NCI-H526 treated with DMSO at 0.1 percent for 48 hours (cell line): Measurements from ENCODE around the gene CLIC4.
A peak's percentile ranks its signal among the peaks of the same experiment; 100 is the strongest.
"Not testable (repeated sequence)": the region's sequence is repeated elsewhere in the genome, so short reads cannot be mapped to it uniquely, and the experiment has no call there.

Source experiments
- DNase-seq: peaks from one replicate; lab custom pipeline; 2025; lab: John Stamatoyannopoulos, UW

Gene CLIC4

GRCh38 chr1:24720152-24720551 is 25.1 kb upstream of the CLIC4 start:
- DNase-seq: no peak

GRCh38 chr1:24721533-24721932 is 23.7 kb upstream of the CLIC4 start:
- DNase-seq: no peak

- DNase-seq: not testable (repeated sequence)
Observed at GRCh38 chr1:24722073-24723035, 22.9 kb upstream of the CLIC4 start.

GRCh38 chr1:24724345-24725208 is 20.7 kb upstream of the CLIC4 start:
- DNase-seq: no peak

- no peak for DNase-seq
Observed at GRCh38 chr1:24725209-24725651, 20.0 kb upstream of the CLIC4 start.

GRCh38 chr1:24726741-24727140 is 18.5 kb upstream of the CLIC4 start:
- no peak for DNase-seq

- no peak for DNase-seq
Observed at GRCh38 chr1:24727501-24728216, 17.6 kb upstream of the CLIC4 start.

GRCh38 chr1:24728982-24729381 is 16.3 kb upstream of the CLIC4 start:
- no peak for DNase-seq

- DNase-seq: no peak
Observed at GRCh38 chr1:24732186-24732885, 12.9 kb upstream of the CLIC4 start.

- not testable (repeated sequence) for DNase-seq
Observed at GRCh38 chr1:24733342-24733741, 11.9 kb upstream of the CLIC4 start.

GRCh38 chr1:24735156-24735508 is 10.1 kb upstream of the CLIC4 start:
- no peak for DNase-seq

GRCh38 chr1:24735509-24736375 is 9.5 kb upstream of the CLIC4 start:
- DNase-seq: no peak

- no peak for DNase-seq
Observed at GRCh38 chr1:24737368-24738117, 7.7 kb upstream of the CLIC4 start.

- no peak for DNase-seq
Observed at GRCh38 chr1:24739241-24739640, 6.0 kb upstream of the CLIC4 start.

GRCh38 chr1:24742090-24742938 is 2.9 kb upstream of the CLIC4 start:
- no peak for DNase-seq

- DNase-seq: no peak
Observed at GRCh38 chr1:24743404-24744211, 1.6 kb upstream of the CLIC4 start.

- DNase-seq: peak; percentile 12
Observed at GRCh38 chr1:24745711-24746413, 615 bp downstream of the CLIC4 start.
